Bronchial epithelial cell (primary cell): ENCODE data around the gene CEP57L1. TPM values are rescaled to one million over a fixed set of nuclear protein-coding genes. Genes with fewer than 3 reads are reported as not detected.

Source experiments
- DNase-seq: peaks from one replicate; pipeline ENCODE4 v3.0.0-alpha.2; 2010; ENCODE audit warnings: low read depth
- FAIRE-seq: peaks from 2 replicates; lab custom pipeline; 2011; peaks lifted over from hg19 to GRCh38; lab: Jason Lieb, UNC
- H3K27me3 ChIP-seq: 2 replicates; pipeline ENCODE4 v1.5.1; 2011; ENCODE audit warnings: low read length; ENCODE audit not compliant: control insufficient read depth, insufficient read depth
- H3K36me3 ChIP-seq: 2 replicates; pipeline ENCODE4 v1.5.1; 2011; ENCODE audit warnings: low read length; ENCODE audit not compliant: control insufficient read depth, insufficient read depth
- H3K4me3 ChIP-seq: 2 replicates; pipeline ENCODE4 v1.5.1; 2011; ENCODE audit warnings: mild to moderate bottlenecking, low read depth, low read length, control low read depth
- CTCF ChIP-seq: IDR thresholded peaks from 2 replicates; pipeline ENCODE4 v1.5.1; 2011; ENCODE audit warnings: mild to moderate bottlenecking, moderate library complexity, low read length, control low read depth, inconsistent platforms; ENCODE audit not compliant: insufficient read depth, severe bottlenecking
- total RNA-seq: library from RNA; depleted of rRNA; stranded (reverse); fragments of >200 nt; gene quantifications from 2 replicates; pipeline ENCODE4 v1.2.1, GENCODE V29; 2014

CEP57L1 gene
- 9.7 and 11.9 TPM in 2 replicates for total RNA-seq

GRCh38 chr6:109095036-109095834 is at the start of gene CEP57L1:
Gene CEP57L1, plus strand, starts transcription at chr6:109095507. Its CDS starts 49,715 bp downstream, at chr6:109145222.
- DNase-seq (peak; percentile 92), FAIRE-seq (no peak)
- no peaks in the 10 kb centered on the region for H3K36me3 ChIP-seq
- peak within 1 kb of the TSS; percentile 62 for H3K4me3 ChIP-seq
- no peaks in the 10 kb centered on the region for H3K27me3 ChIP-seq
- no peak for TF ChIP-seq CTCF

GRCh38 chr6:109048176-109048575 is 47.1 kb upstream of the CEP57L1 start:
- no peak overlapping the region for H3K4me3 ChIP-seq
- H3K36me3 ChIP-seq: no peaks in the 10 kb centered on the region
- DNase-seq (no peak), FAIRE-seq (no peak)
- no peak for TF ChIP-seq CTCF
- no peaks in the 10 kb centered on the region for H3K27me3 ChIP-seq

- FAIRE-seq: no peak
Measured at GRCh38 chr6:109048670-109049415, 46.5 kb upstream of the CEP57L1 start.

GRCh38 chr6:109050012-109050411 is 45.3 kb upstream of the CEP57L1 start:
- H3K27me3 ChIP-seq: no peaks in the 10 kb centered on the region
- H3K36me3 ChIP-seq: no peaks in the 10 kb centered on the region
- peak; percentile 84 for DNase-seq
- FAIRE-seq: no peak
- no peak for TF ChIP-seq CTCF
- no peak overlapping the region for H3K4me3 ChIP-seq

More at GRCh38 chr6:109048670-109049415, 46.5 kb upstream of the CEP57L1 start:
- Histone ChIP-seq H3K36me3 (no peaks in the 10 kb centered on the region), H3K4me3 (no peak overlapping the region), H3K27me3 (no peaks in the 10 kb centered on the region)
- no peak for TF ChIP-seq CTCF
- no peak for DNase-seq

GRCh38 chr6:109050447-109051102 is 44.7 kb upstream of the CEP57L1 start:
- FAIRE-seq: no peak

More at GRCh38 chr6:109050447-109051102, 44.7 kb upstream of the CEP57L1 start:
- no peak for DNase-seq
- no peak overlapping the region for H3K4me3 ChIP-seq
- no peaks in the 10 kb centered on the region for H3K36me3 ChIP-seq
- no peak for TF ChIP-seq CTCF
- no peaks in the 10 kb centered on the region for H3K27me3 ChIP-seq
